VCaP (cell line): ENCODE data around the gene ZBTB47.

ENCODE experiments used
- H3K27ac ChIP-seq: fragments of 450-650 bp; 2 replicates; pipeline ENCODE4 v1.5.1; 2017
- CTCF ChIP-seq: fragments of 450-650 bp; conservative IDR thresholded peaks from 2 replicates; pipeline ENCODE4 v1.5.1; 2017; ENCODE audit warnings: mild to moderate bottlenecking, moderate library complexity

ZBTB47 gene

DNA sequence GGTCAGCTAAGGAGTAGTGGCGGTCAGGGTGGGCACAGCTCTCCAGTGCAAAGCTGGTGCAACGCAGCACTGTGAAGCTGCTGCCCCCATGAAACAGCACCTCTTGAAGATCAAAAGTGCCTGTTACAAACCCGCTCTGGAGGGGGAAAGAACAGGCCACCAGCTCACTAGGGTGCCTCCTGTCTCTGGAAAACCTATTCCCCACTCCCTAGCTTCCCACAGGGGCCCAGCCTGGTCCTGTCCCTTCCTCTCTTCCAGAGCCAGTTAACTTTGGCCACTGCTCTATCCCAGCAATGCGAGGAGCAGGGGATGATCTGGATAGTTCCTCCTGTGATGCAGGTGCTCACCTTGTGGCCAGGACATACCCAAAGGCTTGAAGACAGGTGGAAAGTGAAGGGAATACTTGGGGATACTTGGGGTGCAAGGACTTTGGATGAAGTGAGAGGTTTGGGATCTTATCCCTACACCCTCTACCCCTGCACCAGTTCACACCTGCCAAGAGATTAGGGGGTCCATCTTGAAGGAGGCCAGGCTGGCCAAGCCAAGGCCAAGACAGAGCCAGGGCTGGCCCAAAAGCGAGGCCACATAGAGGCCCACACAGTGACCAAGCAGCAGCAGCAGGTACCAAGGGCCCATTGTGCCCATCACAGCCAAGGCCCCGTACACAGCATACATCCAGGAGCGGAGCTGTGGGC is 44.9 kb downstream of the ZBTB47 start:
- H3K27ac ChIP-seq = no peak overlapping the region
- no peak for TF ChIP-seq CTCF

DNA sequence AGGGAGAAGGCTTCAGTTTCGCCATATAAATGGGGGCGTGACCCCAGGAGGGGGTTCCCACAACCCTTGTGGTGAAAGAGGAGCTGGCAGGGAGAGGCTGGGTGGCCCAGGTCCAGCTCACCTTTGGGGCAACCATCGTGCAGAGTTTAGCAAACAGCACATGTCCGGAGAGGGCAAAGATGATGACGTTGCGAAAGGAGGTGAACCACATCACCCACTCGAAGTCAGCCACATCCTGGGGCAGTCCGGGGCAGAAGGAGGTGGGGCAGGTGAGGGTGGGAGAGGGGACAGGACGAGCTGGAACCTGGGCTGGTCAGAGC is 45.4 kb downstream of the ZBTB47 start:
- no peak for TF ChIP-seq CTCF
- no peak overlapping the region for H3K27ac ChIP-seq

DNA sequence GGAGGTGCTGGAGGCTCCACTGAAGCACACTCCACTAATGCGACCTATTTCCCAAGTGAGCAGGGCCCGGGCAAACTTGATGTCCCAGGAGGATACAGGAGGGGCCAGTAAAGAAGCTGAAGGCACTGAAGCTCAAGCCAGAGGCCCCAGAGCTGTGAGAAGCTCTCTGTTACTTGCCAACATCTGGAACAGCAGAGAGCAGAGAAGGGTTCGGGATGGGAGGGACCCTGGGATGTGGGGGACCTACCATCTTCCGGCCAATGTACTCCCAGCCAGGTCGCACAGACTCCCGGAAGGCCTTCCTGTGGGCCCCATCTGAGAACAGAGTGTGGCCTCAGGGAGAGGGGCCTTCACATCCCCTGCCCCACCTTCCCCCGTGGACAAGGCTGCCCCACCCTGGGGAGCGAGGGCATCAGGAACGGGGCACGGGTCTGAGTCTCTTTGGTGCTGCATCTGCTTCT is 46.0 kb downstream of the ZBTB47 start:
- H3K27ac ChIP-seq = no peak overlapping the region
- no peak for TF ChIP-seq CTCF

DNA sequence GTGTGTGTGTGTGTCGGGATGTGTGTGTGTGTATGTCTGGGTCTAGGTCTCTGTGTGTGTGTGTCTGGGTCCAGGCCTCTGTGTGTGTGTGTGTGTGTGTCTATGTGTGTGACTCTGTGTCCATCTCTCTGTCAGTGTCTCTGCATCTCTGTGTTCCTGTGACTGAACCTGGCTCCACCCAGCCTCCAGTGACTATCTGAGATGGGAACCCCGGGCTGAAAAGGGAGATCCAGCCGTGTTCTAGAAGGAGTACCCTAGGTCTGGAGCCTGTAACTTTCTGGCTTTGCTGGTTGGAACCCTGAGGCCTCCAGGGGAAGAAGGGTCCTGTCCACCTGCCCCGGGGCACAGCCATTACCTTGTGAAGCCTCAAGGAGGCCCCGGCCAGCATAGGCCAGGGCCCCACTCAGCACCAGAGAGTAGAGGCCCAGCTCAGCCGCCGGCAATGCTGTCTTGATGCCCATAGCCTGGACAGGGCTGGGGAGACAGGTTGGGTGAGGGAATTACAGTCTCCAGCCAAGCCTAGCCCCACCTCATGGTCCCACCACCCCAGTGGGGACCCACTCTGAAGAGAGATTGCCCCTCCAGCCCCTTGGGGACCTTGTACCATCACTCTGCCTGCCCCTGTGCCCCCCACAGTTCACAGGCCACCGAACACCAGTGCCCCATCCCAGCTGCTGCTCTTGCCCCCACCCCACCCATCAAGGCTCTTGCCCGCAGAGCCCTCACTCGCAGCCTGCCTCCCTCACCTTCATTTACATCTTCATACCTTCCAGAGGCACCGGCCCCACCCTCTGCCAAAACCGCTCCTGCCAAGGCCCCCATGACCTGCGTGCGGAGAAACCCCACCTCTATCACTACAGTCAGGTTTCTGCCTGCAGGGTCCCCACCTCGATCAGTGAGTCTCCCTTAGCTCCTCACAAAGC is 47.1 kb downstream of the ZBTB47 start:
- H3K27ac ChIP-seq = no peak overlapping the region
- TF ChIP-seq CTCF = no peak

- no peak overlapping the region for H3K27ac ChIP-seq
- no peak for TF ChIP-seq CTCF
These were observed 48.0 kb downstream of the ZBTB47 start for GRCh38 chr3:42701371-42702065.

GRCh38 chr3:42702066-42702951 is 48.8 kb downstream of the ZBTB47 start, which contains the start of gene HHATL:
TSS of gene HHATL (minus strand) at chr3:42702798. CDS start at chr3:42700826, 1,972 bp downstream.
- H3K27ac ChIP-seq = no peak within 1 kb of the TSS
- TF ChIP-seq CTCF = no peak
